OCI-LY3 (cell line): Measurements from ENCODE around the gene BICDL2.

Experiments
- H2AFZ ChIP-seq: fragments of 200-600, 300-600 bp; shearing (Covaris generic); 2 replicates; pipeline ENCODE4 v1.6.0; 2014; ENCODE audit warnings: antibody characterized with exemption, low read depth, low read length
- H3K27ac ChIP-seq: fragments of 200-600, 300-600 bp; sonication (generic); 2 replicates; pipeline ENCODE4 v1.5.1; 2014; ENCODE audit warnings: mild to moderate bottlenecking, low read length, moderate library complexity, mixed read lengths
- H3K27me3 ChIP-seq: fragments of 200-600, 300-600 bp; sonication (generic); 2 replicates; pipeline ENCODE4 v1.6.1; 2014; ENCODE audit warnings: low read depth, low read length, mixed read lengths
- H3K36me3 ChIP-seq: fragments of 200-600, 300-600 bp; sonication (generic); replicated peaks from 2 replicates; pipeline ENCODE3; 2014; ENCODE audit warnings: low read depth, low read length, mixed read lengths
- H3K4me1 ChIP-seq: fragments of 300-600, 200-600 bp; sonication (generic); 2 replicates; pipeline ENCODE4 v1.6.1; 2014; ENCODE audit warnings: low read length, mixed read lengths
- H3K4me2 ChIP-seq: fragments of 200-600, 300-600 bp; sonication (generic); 2 replicates; pipeline ENCODE4 v1.6.1; 2014; ENCODE audit warnings: low read length, mixed read lengths
- H3K4me3 ChIP-seq: fragments of 300-600, 200-600 bp; sonication (generic); 2 replicates; pipeline ENCODE4 v1.5.1; 2014; ENCODE audit warnings: antibody characterized with exemption, mild to moderate bottlenecking, low read length, moderate library complexity
- H3K79me2 ChIP-seq: fragments of 300-600, 200-600 bp; shearing (Covaris generic); 2 replicates; pipeline ENCODE4 v1.6.1; 2014; ENCODE audit warnings: mild to moderate bottlenecking, low read length, mixed read lengths
- H3K9ac ChIP-seq: fragments of 300-600, 200-600 bp; shearing (Covaris generic); 2 replicates; pipeline ENCODE4 v1.6.0; 2014; ENCODE audit warnings: mild to moderate bottlenecking, low read length, moderate library complexity
- H3K9me3 ChIP-seq: fragments of 200-600, 300-600 bp; shearing (Covaris generic); 2 replicates; pipeline ENCODE4 v1.6.1; 2014; ENCODE audit warnings: low read length, mixed read lengths; ENCODE audit not compliant: insufficient read depth
- H4K20me1 ChIP-seq: fragments of 200-600, 300-600 bp; sonication (generic); 2 replicates; pipeline ENCODE4 v1.6.1; 2016; ENCODE audit warnings: low read length, mixed read lengths; ENCODE audit not compliant: insufficient read depth
- CTCF ChIP-seq: fragments of 200-600, 300-600 bp; sonication (generic); IDR thresholded peaks from 2 replicates; pipeline ENCODE4 v1.5.1; 2014; ENCODE audit warnings: antibody characterized with exemption, low read length, low read depth
- EZH2phosphoT487 ChIP-seq: fragments of 200-600 bp; shearing (Covaris generic); IDR thresholded peaks from 2 replicates; pipeline ENCODE4 v1.6.1; 2018; ENCODE audit warnings: antibody characterized with exemption, mixed run types, low read depth

The BICDL2 gene

GRCh38 chr16:3022684-3023414 lies 13.9 kb downstream of the BICDL2 start:
- Histone ChIP-seq H3K9me3 (no peaks in the 10 kb centered on the region), H3K4me1 (peaks cover 32% of the 10 kb centered on the region), H3K4me2 (peak overlapping the region; percentile 77), H4K20me1 (no peaks in the 10 kb centered on the region), H3K27ac (no peak overlapping the region), H2AFZ (no peak overlapping the region), H3K79me2 (no peaks in the 10 kb centered on the region), H3K27me3 (no peaks in the 10 kb centered on the region), H3K36me3 (peaks cover 9% of the 10 kb centered on the region), H3K4me3 (peak overlapping the region; percentile 78), H3K9ac (peak overlapping the region; percentile 84; the same call in 1 of the 2 replicates)
- TF ChIP-seq CTCF (no peak), EZH2phosphoT487 (no peak)

GRCh38 chr16:3022208-3022683 lies 14.5 kb downstream of the BICDL2 start:
- H3K9me3 ChIP-seq, result no peaks in the 10 kb centered on the region
- no peak overlapping the region for H3K27ac ChIP-seq
- H3K4me2 ChIP-seq, result no peak overlapping the region
- peaks cover 32% of the 10 kb centered on the region for H3K4me1 ChIP-seq
- TF ChIP-seq CTCF (no peak), EZH2phosphoT487 (no peak)
- no peaks in the 10 kb centered on the region for H4K20me1 ChIP-seq
- H3K27me3 ChIP-seq, result no peaks in the 10 kb centered on the region
- H3K79me2 ChIP-seq, result no peaks in the 10 kb centered on the region
- no peak overlapping the region for H3K4me3 ChIP-seq
- no peak overlapping the region for H2AFZ ChIP-seq
- H3K36me3 ChIP-seq, result peaks cover 8% of the 10 kb centered on the region
- no peak overlapping the region for H3K9ac ChIP-seq

- Histone ChIP-seq H3K9me3 (no peaks in the 10 kb centered on the region), H3K27me3 (no peaks in the 10 kb centered on the region), H3K36me3 (peaks cover 3% of the 10 kb centered on the region), H4K20me1 (no peaks in the 10 kb centered on the region), H3K4me1 (peaks cover 32% of the 10 kb centered on the region), H3K9ac (no peak overlapping the region), H3K79me2 (no peaks in the 10 kb centered on the region), H3K4me3 (no peak overlapping the region), H3K27ac (no peak overlapping the region), H2AFZ (no peak overlapping the region), H3K4me2 (peak overlapping the region; percentile 96; the same call in 1 of the 2 replicates)
- TF ChIP-seq EZH2phosphoT487 (no peak), CTCF (peak; percentile 18)
These were observed 15.1 kb downstream of the BICDL2 start for GRCh38 chr16:3021449-3022207.
